ENCODE measurements around the gene CLEC4M.

DNA sequence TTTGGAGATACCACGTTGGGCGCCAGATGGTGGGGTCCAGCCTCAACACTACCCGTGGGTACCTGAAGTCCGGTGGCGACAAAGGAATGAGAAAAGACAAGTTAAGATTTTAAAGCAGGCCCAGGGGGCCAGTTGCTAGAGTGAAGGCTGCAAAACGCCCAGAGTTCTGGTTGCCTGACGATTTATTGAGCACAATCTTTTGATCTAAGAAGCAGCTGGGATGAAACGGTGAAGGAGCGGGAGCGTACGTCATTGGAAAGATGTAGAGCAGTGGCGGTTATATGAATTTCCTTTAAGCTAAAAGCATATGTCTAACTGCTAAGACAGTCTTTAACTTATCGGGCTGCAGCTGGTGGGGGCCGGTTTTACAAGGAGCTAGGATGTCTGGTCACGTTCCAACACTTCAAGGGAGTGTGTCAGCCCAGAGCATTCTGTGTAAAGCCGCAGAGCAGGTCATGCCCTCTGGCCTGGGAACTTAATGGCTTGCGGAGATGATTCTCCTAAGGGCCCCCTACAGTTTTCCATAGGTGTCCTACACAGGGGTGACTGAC is 38.1 kb downstream of the CLEC4M start:
- TF ChIP-seq EZH2 (IDR thresholded peaks at IDR 0.05; ENCODE audit: low read depth, unreplicated experiment) (no peak), ZNF114 (CRISPR knock-in tag; IDR thresholded peaks at IDR 0.05) (no peak), CREB1 (CRISPR knock-in tag; IDR thresholded peaks at IDR 0.05; ENCODE audit: low read depth) (no peak), REST (IDR thresholded peaks at IDR 0.05; ENCODE audit: unreplicated experiment) (no peak), POLR2AphosphoS5 (IDR thresholded peaks at IDR 0.05; ENCODE audit: low read depth) (no peak), EZH2phosphoT487 (IDR thresholded peaks at IDR 0.05; ENCODE audit: unreplicated experiment) (no peak), ZNF331 (CRISPR knock-in tag; IDR thresholded peaks at IDR 0.05; ENCODE audit: low read depth) (no peak)
- TF ChIP-seq, protein P1, sequence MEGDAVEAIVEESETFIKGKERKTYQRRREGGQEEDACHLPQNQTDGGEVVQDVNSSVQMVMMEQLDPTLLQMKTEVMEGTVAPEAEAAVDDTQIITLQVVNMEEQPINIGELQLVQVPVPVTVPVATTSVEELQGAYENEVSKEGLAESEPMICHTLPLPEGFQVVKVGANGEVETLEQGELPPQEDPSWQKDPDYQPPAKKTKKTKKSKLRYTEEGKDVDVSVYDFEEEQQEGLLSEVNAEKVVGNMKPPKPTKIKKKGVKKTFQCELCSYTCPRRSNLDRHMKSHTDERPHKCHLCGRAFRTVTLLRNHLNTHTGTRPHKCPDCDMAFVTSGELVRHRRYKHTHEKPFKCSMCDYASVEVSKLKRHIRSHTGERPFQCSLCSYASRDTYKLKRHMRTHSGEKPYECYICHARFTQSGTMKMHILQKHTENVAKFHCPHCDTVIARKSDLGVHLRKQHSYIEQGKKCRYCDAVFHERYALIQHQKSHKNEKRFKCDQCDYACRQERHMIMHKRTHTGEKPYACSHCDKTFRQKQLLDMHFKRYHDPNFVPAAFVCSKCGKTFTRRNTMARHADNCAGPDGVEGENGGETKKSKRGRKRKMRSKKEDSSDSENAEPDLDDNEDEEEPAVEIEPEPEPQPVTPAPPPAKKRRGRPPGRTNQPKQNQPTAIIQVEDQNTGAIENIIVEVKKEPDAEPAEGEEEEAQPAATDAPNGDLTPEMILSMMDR (conservative IDR thresholded peaks at IDR 0.05; ENCODE audit: low read depth in 2 of 2), result no peak

All from GM23338 (cell line).